NOMO-1 treated with DMSO at 0.1 percent for 48 hours (cell line): ENCODE data around the gene CCDC121.

Source experiments
- DNase-seq: peaks from one replicate; lab custom pipeline; 2025; ENCODE audit not compliant: unreplicated experiment; lab: John Stamatoyannopoulos, UW

Gene CCDC121, protein sequence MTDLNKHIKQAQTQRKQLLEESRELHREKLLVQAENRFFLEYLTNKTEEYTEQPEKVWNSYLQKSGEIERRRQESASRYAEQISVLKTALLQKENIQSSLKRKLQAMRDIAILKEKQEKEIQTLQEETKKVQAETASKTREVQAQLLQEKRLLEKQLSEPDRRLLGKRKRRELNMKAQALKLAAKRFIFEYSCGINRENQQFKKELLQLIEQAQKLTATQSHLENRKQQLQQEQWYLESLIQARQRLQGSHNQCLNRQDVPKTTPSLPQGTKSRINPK

GRCh38 chr2:27628767-27629709 lies at the start of gene CCDC121, which contains the start of gene GPN1:
TSS of gene CCDC121 (minus strand) at chr2:27629012. CDS start at chr2:27627799, 1,213 bp downstream.
TSS of gene GPN1 (plus strand) at chr2:27629050. CDS start at chr2:27629059, 9 bp downstream.
- DNase-seq, result peak; percentile 98

DNA sequence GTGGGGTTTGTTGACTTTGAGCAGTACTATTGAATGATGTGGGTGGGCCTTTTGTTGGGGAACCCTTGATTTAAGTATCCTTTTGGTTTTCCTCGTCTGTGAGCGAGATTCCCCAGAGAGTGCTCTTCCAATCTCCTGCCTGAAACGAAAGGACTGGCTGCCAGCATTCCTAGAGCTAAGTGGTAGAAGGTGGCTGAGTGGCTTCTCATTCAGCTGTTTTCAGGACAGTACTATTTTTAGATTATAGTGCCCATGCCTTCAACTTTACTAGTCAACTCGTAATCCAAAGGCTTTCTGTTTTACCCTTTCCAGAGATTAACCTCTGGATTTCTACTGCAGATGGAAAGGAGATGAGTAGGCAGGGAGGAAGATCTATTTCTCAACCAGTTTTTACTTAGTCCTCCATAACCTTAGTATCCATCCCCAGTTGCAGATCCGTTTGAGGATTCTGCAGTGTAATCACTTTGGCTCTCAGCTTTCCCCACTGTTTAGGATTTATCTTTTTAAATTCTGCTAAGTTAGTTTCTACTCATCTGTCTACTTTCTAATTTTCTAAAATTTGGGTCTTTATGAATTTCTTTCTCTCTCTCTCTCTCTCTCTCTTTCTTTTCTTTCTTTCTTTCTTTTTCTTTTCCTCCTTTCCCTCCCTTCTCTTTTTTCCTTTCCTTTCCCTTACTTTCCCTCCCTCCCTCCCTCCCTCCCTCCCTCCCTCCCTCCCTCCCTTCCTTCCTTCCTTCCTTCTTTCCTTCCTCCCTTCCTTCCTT lies 44.1 kb upstream of the CCDC121 start:
- DNase-seq, result no peak

DNA sequence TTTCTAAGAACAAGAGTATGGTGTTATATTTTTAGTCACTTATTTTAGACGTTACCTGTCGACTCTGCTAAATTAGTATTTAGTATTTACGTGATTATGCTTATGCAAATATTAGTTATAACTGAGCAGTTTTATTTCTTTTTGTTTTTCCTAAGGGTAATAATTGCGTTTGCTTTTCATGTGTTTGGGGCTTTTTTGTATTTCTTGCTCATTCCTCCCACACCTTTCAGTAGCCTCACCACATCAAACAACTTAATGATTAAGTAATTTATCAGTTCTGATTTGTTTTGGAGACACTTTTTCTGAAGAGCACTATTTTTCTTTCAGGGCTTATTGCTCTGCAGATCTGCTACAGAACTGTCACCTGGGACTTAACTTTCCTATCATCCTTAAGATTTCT lies 42.4 kb upstream of the CCDC121 start:
- no peak for DNase-seq

- no peak for DNase-seq
Observed at GRCh38 chr2:27667446-27667845, 38.6 kb upstream of the CCDC121 start.

GRCh38 chr2:27664622-27665363 lies 36.0 kb upstream of the CCDC121 start:
- DNase-seq, result no peak

GRCh38 chr2:27664154-27664574 lies 35.4 kb upstream of the CCDC121 start:
- DNase-seq, result no peak

DNA sequence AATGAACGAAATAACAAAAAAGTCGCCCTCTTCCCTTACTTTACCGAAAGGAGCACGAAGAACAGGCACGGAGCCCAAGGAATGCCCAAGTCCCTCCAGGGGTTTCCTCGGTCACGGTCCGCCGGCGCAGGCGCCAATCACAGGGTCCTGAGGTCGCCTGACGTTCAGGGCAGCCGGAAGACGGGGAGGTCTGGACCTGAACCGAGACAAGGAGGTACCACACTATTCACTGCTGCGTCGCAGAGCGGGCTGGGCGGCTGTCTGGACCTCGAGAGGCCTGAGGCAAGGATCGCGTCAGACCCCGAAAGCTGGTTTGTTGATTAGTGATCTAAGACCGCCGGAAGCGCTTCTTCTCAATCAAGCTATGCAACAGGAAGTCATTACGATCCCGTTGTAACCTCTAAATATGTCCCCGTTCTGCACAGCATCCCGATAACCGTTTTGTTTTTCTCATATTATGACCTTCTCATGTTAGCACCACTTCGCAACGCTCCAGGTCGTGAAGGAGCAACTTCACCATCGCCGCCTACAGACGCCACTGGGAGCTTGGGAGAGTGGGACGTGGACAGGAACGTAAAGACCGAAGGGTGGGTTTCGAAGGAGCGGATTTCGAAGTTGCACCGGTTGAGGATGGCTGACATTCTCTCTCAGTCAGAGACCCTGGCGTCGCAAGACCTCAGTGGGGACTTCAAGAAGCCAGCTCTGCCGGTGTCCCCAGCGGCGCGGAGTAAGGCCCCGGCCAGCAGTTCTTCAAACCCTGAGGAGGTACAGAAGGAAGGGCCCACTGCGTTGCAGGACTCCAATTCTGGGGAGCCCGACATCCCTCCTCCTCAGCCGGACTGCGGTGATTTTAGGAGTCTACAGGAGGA lies 34.7 kb upstream of the CCDC121 start, which contains the start of the genes SLC4A1AP and SUPT7L:
Gene SLC4A1AP (plus strand): TSS at position 605 of the 869 bp plus-strand sequence. CDS start 26 bp downstream, at position 631.
Gene SUPT7L (minus strand): TSS at position 330 of the 869 bp plus-strand sequence. CDS start 1,422 bp downstream, outside the sequence.
- peak; percentile 74 for DNase-seq

DNA sequence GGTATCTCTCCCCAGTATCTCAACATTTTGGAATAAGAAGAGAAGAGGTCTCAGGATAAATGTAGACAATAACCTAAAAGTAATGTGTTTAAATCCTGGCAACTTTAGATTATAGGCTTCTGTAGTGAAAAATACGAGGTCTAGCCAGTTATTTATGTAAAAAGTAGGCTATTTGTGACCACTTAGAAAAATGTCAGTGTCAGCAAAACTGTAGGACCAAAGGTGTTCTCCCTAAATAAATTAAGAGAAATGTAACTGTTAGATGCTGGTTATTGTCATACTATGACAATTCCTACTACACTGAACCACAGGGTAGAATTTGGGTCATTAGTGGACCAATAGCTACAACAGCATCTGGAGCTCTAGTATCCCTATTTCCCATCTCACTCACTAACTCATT lies 32.6 kb upstream of the CCDC121 start:
- no peak for DNase-seq

GRCh38 chr2:27655155-27655951 lies 26.5 kb upstream of the CCDC121 start:
- no peak for DNase-seq

- no peak for DNase-seq
Observed at GRCh38 chr2:27653397-27653796, 24.6 kb upstream of the CCDC121 start.

- no peak for DNase-seq
Observed at GRCh38 chr2:27652790-27653189, 24.0 kb upstream of the CCDC121 start.

- no peak for DNase-seq
Observed at GRCh38 chr2:27652341-27652740, 23.5 kb upstream of the CCDC121 start.

GRCh38 chr2:27651056-27651455 lies 22.2 kb upstream of the CCDC121 start:
- DNase-seq, result no peak

- DNase-seq, result no peak
Observed at GRCh38 chr2:27647737-27648136, 18.9 kb upstream of the CCDC121 start.

- DNase-seq, result no peak
Observed at GRCh38 chr2:27647289-27647688, 18.5 kb upstream of the CCDC121 start.

- no peak for DNase-seq
Observed at GRCh38 chr2:27645197-27645596, 16.4 kb upstream of the CCDC121 start.

GRCh38 chr2:27640722-27641245 lies 12.0 kb upstream of the CCDC121 start:
- no peak for DNase-seq

- DNase-seq, result no peak
Observed at GRCh38 chr2:27638709-27639108, 9.9 kb upstream of the CCDC121 start.
